GOT3 (cell line): ENCODE measurements around the gene MORN1.
A peak's percentile ranks its signal among the peaks of the same experiment; 100 is the strongest.

ENCODE experiments used
- DNase-seq: peaks from one replicate; lab custom pipeline; 2025; ENCODE audit warnings: mixed read lengths; lab: John Stamatoyannopoulos, UW

MORN1 gene

DNA sequence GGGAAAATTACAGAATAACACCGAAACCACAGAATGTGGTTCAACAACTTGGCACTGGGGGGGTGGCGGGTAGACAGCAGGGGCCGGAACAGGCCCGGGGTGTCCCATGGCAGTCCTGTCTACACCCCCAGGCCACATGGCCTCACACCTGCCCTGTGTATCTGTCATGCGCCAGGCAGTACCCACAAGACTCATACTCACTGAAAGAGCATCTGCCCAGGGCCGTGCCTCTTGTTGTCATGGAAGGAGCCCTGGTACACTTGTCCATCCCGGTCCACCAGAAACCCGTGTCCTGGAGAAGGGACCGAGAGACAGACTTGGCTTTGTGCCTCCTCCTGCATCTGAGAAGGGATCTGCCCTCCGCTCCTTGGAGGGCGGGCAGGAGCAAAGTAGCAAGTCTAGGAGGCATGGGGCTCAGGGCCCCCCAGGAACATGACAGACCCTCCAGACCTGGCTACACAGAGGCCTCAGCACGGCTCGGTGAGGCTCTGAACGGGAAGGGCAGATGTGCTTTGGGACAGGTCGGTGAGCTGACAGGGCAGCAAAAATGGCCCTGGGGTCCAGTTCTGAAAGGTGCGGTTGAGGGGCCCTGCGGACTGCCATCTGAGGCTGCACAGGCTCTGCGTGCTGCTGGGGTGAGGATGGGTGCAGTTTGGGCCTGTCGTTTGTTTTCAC, 5.6 kb downstream of the MORN1 start:
- no peak for DNase-seq

DNA sequence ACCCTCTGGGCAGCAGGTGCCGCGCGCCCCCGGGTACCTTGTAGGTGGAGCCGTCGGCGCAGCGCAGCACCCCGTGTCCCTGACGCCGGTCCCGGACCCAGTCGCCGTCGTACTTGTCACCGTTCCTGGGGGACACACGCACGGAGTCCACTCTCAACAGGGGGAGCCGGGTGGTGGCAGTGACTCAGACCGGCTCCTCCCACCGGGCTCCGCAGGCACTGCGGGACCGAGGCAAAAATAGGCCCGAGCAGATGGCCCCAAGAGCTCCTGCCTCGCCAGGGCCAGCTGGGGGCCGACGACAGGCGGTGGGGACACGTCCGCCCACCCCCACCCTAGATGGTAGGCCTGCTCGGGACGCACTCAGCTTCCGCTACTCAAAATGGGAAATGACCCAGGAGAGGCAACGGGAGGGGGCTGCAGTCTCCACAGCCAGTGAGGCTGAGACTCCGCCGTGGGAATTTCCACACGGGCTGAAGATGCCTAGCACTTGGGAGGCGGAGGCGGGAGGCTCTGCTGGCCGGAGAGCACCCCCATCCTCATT, 6.3 kb downstream of the MORN1 start:
- DNase-seq: no peak

DNA sequence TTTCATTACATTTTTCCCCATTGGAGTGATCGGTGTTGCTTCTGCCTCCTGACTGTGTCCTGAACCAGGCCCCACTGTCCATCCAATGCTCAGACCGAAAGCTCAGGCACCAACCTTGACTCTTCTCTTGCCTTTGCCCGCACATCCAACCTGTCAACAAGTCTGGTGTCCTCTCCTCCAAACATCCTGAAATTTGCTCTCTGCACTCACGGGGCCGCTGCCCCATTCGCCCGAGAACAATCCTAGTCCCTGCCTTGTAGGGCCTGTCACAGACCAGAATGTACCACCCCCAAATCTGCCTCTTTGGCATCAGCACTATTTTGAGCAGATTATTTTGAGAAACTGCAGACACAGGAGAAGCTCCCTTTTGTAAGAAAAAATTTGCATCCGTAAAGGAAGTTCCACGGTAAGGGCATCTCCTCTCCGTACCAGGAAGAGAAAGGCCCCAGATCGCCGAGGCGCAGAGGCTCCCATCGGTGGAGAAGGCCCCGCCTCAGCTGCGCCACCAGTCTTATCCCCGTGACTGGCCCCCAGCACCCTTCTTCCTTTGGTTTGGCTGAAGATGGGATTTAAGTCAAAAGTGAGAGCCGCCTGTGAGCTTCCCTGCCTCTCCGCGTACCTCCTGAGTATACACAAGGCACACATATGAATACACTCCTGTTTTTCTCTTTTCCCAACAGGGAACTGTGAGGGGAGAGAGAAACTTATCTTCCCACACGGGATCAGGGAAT, 7.1 kb downstream of the MORN1 start:
- no peak for DNase-seq

DNA sequence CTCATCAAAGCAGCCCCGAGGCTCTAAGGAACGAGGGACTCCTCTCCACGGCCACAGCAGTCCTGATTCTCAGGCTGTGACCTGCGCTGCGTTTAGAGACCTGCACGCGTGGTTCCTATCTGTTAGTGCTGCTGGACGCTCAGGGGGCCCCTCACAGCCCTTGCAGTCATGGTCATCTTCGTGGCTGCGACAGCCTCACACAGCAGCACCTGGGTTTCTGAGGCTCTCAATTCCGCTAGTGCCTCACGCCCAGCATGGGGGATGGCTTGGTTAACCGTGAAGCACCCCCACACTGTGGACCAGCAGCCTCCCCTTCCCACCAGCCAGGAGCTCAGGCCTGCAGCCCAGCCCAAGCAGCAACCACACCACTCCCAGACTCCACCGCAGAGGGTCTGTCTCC, 7.8 kb downstream of the MORN1 start:
- no peak for DNase-seq

DNA sequence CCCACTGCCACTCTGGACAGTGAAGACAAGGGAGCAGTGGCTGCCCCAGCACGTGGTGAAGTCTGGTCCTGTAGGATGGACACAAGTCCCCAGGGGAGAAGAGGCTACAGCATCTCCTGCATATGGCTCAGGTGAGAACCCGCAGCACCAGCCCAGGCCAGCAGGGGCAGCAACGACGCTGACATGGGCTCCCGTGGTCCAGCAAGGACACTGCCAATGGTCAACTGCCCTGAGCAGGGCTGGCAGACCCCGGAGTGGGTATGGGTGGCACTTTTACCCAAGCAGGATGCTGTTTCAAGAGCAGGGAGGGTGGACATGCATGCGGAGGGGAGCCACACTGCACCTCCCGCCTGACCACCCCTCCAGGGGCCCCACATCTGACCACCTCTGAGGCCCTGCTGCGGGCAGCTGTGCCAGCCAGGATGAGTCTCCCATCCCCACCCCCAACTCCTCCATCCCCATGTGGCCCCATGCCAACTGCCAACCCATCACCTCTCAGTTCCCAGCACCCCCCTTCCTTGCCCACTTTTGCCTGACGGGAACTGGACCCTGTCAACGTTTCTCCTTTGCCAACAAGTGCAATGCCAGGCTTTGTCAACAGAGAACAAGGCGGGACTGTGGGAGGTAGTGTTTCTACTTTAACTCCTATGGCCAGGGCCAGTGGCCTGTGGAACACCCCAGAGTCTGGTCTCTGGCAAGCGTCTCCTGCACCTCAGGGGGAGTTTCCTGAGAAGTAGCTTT, 8.6 kb downstream of the MORN1 start:
- no peak for DNase-seq

DNA sequence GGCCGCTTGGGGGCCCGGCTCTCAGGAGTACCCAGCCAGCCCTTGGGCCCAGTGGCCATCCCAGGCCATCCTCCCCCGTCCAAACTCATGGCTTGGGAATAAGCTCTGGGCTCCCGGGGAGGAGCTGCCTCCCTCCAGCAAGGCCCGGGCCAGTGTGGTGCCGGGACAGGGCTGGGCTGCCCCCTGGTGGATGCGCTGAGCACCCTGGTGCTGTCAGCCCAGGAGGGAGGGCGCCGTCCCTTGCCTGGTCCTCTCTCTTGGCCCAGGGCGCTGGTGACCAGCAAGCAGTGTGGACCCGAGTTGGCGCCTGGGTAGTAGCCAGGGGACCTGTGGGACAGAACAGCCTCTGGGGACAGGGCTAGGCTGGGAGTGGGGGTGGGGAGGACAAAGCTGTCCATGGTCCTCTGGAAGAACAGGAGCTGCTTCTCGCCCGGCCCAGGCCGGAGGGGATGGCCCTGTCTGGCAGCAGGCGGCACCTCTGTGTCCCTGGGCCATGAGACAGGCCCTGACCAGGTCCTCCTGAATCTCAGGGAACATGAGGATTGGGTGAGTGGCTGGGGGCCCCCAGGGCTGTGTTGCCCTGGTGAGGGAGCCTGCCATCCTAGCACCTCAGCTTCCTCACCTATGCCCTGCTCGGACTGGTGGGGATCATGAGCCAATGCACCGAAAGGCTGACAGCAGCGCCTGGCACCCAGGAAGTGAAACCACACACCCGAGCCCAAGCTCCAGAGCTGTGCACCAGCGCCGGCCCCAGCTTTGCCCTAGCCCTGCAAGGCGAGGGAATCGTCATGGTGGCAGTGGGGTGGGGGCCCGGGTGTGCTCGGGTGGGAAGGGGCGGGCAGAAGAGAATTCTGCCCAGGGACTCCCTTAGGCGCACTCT, 9.4 kb downstream of the MORN1 start:
- peak; percentile 31 for DNase-seq

DNA sequence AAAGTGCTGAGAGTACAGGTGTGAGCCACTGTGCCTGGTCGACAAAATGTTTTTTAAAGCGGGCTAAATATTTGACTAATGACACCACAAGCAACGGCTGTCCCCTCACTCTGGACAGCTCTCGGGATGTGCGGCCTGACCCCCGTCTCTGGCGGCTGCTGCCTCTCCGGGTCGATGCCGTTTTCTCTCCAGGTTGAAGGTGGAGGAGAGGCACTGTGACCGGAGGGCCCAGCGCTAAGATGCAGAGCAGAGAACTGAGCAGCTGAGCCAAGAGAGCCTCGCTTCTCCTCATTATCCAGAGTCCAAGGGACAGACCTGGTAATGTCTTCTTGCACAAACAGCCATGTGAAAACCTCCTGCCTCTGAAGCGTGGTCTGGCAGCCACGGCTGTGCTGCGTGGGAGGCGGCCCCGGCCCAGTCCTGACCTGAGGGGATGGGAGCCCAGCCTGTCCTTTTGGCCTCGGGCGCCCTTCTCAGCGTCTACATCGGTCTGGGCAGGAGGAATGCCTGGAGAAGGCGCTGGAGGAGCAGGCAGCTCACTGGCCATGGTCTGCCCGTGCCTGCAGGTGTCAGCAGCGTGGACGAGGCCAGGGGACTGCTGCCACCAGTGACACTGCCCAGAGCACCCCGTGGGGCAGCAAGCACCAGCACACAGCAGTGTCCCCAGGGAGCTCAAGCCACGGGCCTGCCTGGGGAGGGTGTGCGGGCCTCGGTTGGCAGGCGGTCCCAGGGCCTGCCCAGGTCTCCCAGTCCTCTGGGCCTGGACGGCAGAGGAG, 10.3 kb downstream of the MORN1 start:
- DNase-seq: no peak

DNA sequence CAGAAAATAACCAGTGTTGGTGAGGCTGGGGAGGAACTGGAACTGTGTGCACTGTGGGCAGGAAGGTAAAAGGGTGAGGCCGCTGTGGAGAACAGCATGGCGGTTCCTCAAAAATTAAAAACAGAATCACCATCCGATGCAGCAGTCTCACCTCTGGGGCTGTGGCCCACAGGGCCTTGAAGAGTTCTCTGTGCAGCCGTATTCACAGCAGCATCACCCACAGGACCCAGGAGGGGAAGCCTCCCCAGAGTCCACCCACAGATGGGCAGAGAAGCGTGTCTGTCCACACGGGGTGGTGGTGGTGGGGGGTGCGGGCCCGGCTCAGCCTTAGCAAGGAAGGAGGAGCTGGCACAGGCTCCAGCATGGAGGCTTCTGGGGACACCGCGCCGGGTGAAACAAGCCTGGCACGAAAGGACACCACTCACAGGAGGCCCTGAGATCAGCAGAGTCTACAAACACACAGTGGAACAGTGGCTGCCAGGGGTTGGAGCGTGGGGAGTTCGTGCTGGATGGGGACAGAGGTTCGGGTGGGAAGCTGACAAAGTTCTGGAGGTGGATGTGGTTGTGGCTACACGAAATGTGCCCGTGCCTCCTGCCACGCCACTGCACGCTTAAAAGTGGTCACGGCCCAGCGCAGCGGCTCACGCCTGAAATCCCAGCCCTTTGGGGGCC, 11.5 kb downstream of the MORN1 start:
- no peak for DNase-seq

DNA sequence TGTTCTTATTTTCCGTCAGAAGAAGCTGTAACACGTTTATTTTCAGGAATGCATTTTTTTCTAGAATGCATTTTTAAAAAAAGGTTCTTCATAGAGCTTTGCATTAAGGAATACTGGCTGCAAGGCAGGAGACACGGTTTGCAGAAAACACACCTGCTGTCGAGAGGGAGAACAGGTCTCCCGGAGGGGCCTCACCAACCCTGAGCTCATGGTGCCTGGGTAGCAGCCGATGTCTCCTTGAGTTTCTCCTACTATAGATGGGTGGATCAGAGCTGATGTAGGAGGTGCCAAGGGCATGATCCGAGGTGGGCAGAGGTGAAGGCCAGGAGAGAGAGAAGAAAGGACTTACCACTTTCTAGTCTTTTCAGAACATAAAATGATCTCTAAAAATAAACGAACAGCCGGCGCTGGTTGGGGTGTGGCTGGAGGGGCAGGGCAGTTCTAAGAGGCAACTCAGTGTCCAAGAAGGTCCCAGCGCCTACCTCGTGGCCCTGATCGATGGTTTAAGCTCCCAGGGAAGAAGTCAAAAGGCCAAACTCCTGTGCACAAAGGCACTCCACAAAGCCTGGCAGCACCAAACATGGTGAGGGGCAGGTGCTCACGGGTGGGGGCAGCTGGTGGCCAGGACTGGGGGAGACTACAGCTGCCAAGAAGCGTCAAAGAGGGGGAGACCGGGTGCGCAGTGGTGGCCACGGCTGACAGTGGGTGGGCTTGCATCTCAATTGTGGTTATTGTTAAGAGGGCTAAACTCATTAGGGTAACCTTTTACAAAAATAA, 12.2 kb downstream of the MORN1 start:
- DNase-seq: no peak

DNA sequence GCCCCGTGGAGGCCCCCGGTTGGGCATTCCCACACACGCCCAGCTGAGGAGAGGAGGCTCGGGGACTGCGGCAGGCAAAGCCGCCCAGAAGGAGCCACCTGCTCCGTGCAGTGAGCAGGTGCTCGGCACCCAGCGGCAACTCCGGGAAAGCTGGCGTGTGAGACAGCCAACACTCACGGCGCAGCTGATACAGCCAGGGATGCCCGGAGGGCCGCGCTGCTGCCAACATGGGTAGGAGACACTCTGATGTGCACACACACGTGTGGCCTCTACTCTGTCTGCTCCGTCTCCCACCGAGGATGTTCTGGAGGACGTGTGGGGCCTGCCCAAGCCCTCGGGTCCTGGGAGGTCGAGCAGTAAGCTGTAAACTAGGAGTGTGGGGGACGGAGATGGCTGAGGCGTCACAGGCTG, 12.9 kb downstream of the MORN1 start:
- no peak for DNase-seq

DNA sequence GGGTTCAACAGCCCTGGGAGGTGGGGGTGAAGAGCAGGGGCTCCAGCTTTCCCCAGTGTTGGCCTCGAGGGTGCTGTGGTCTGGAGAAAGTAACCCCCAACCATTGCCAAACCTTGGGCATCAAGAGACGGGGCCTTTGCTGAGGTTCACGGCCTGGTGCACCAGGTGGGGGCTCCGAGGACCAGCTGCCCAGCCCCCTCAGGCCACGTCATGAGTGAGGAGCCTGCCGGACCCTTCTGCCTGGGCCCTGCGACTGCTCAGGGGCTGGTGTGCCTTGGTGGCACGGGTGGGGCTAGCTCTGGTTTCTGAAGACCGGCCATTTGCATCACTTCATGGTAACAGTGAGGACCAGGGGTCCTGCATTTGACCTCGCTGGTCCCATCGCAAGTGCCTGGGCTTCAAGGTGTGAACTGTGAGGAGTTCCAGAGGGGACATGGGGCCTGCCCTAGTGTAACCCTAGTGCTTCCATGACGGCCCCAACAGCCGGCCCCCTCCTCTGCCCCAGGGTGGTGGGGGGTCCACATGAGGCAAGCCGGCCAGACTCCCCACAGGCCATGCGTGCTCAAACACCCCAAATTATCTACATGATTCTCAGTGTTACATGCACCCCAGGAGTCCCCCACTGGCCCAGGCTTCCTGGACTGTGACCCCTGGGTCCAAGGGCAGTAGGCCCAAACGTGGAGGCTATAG, 13.5 kb downstream of the MORN1 start:
- DNase-seq: no peak

DNA sequence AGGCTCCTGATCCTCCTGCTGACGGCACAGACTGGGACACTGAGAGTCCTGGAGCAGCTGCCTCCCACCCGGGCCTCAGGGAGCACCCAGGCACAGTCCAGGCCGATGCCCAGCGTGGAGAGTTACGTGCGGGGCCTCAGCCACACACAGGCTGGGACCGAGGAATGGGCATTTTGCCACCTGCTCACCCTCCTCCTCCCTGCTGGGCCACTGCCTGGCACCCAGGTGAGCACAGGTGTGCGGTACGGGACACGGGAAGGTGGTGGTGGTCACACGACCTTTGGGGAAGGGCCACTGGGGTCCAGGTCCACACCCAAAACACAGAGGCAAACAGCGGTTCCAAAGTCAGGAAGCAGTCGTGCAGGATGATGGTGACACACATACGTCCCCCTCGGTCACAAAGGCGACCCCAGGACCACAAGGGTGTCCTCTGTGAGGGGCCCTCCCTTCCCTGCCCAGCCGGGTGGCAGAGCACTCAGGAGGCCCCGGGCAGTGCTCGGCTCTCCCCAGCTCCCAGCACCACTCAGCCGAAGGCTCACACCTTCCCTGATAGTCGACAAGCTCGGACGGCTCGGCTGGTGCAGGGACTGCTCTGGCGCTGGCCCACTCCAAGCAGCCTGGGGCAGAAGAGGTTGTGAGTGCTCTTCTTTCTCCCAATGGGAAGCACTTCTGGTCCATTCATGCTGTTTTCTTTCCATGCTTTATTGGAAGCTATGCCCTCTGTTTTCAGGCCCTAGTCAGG, 14.3 kb downstream of the MORN1 start:
- DNase-seq: no peak

DNA sequence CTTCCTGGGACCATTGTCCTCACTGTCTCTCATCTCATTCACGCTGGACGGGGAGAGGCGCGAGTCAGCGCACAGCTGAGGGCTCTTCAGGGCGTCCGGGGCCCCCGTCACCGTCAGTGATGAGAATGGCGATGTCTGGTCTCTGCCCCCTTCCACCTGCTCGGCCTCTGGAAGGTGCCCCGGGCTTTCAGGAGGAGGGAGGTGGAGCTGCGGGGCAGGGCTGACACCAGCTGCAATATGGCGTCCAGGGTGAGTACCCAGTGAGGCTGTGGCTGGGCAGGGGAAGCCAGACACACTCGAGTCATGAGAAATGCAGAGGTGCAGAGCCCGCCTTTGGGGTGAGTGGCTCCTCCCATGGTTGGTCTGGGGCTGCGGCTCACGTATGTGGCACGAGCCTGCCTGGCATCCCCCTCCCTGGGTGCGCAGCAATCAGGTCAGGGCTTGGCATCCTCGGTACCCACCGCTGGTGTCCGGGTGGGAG, 15.1 kb downstream of the MORN1 start:
- no peak for DNase-seq

DNA sequence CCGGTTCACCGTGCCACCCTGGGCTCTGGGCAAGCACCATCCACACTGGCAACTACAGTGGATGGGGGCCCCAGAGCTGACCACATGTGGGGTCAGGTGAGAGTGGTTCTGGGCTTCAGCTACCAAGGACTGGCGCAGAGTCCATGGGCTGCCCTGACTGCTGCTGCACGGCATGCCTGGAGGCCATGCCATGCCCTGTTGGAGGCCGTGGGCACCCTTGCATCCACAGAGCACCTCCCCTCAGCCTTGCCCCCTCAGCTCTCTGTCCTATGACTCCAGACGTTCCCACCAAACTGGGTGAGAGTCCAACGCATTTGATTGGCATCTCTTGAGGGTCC, 15.5 kb downstream of the MORN1 start:
- DNase-seq: no peak

DNA sequence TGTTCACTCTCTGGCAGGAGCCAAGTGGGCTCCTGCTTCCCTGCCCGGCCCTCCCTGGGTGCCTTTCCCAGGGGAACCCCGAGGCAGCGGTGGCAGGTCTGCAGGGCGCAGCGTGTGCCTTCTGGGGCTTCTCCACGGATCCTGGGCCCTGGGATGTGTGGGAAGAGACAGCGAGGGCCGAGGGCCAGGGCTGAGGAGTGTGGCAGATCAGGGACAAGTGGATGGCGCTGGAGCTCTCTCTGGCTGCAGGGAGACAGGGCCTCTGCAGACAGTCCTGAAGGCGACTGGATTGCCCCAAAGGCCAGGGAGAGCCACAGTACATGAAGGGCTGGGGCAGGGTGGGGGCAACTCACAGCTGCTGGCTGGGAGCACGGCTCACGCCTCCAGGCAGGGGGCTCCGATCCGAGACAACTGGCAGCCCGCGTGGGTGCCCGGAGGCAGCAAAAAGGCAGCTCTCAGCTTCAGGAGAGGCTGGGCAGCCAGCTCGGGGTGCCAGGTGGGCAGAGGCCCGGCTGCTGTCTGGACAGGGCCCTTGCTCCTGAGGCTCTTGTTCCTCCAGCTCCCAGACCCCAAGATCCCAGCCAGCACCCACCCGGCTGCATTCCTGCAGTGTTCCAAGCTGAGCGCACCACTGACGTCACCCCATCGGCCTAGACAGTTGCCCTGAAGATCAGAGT, 16.0 kb downstream of the MORN1 start:
- DNase-seq: no peak

DNA sequence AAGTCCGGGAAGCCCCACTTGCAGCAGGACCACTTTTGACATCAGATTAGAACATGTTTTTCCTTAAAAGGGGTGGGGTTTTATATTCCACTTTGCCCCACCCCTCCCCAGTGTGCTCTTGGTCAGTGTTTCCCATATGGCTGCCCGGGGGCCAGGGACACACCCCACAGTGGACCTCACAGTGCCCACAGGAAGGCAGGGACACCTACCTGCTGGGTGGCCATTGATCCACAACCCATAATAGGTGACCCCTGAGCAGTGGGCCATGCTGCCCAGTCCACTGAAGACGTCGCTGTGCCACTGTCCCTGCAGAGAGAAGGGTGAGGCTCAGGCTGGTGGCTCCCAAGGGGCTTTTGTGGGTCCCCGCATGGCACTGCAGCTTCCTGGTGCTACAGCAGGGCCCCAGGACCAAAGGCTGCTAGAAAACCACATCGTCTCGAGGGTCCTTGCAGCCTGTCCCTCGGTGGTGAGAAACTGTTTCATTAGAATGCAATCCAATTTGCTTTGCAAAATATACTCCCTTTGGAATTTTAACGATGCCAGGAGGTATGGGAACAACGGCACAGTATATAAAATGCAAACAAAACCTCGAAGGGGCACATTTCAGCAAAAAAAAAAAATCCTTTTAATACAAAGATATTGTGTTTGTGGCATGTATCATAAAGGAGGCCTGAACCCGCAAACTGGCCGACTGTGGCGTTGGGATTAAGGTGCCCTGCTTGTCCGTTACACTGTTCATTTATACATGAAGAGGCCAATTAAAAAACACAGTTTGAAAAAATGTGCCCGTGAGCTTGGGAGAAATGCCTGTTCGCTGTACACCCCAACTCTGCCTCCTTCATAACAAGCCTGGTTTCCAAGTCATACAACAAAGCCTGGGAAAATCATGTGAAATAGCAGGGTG, 16.9 kb downstream of the MORN1 start:
- DNase-seq: no peak
